NCI-H446 treated with DMSO at 0.1 percent for 48 hours (cell line): Measurements from ENCODE around the gene SLC30A1.
"Not testable (repeated sequence)": the region's sequence is repeated elsewhere in the genome, so short reads cannot be mapped to it uniquely, and the experiment has no call there.

Experiments
- DNase-seq: peaks from one replicate; lab custom pipeline; 2025; lab: John Stamatoyannopoulos, UW

SLC30A1 gene

GRCh38 chr1:211583011-211583992, 4.3 kb upstream of the SLC30A1 start:
- no peak for DNase-seq

- DNase-seq = no peak
Measured at GRCh38 chr1:211581526-211581925, 2.6 kb upstream of the SLC30A1 start.

- no peak for DNase-seq
Measured at GRCh38 chr1:211580303-211580687, 1.3 kb upstream of the SLC30A1 start.

- no peak for DNase-seq
Measured at GRCh38 chr1:211579440-211580302, 710 bp upstream of the SLC30A1 start.

GRCh38 chr1:211577819-211578639, 932 bp downstream of the SLC30A1 start:
- DNase-seq = no peak

GRCh38 chr1:211577277-211577818, 1.6 kb downstream of the SLC30A1 start:
- no peak for DNase-seq

GRCh38 chr1:211576717-211577116, 2.2 kb downstream of the SLC30A1 start:
- DNase-seq = no peak

GRCh38 chr1:211574705-211575104, 4.3 kb downstream of the SLC30A1 start:
- no peak for DNase-seq

GRCh38 chr1:211571998-211572397, 7.0 kb downstream of the SLC30A1 start:
- no peak for DNase-seq

- DNase-seq = not testable (repeated sequence)
Measured at GRCh38 chr1:211570378-211570777, 8.6 kb downstream of the SLC30A1 start.

- no peak for DNase-seq
Measured at GRCh38 chr1:211566431-211567025, 12.4 kb downstream of the SLC30A1 start.

- DNase-seq = no peak
Measured at GRCh38 chr1:211564084-211564483, 14.9 kb downstream of the SLC30A1 start.

GRCh38 chr1:211559222-211560010, 19.5 kb downstream of the SLC30A1 start:
- DNase-seq = no peak

- no peak for DNase-seq
Measured at GRCh38 chr1:211557894-211558625, 20.9 kb downstream of the SLC30A1 start.

GRCh38 chr1:211553549-211553948, 25.4 kb downstream of the SLC30A1 start:
- no peak for DNase-seq

GRCh38 chr1:211551638-211552460, 27.1 kb downstream of the SLC30A1 start:
- no peak for DNase-seq

- DNase-seq = no peak
Measured at GRCh38 chr1:211549092-211549711, 29.8 kb downstream of the SLC30A1 start.
